SK-N-MC (cell line): ENCODE data around the gene ARSG.
"Not testable (repeated sequence)": the region's sequence is repeated elsewhere in the genome, so short reads cannot be mapped to it uniquely, and the experiment has no call there.

Experiments used
- EZH2 ChIP-seq: fragments of 200-600 bp; sonication (generic); IDR thresholded peaks from one replicate; pipeline ENCODE4 v1.6.1; 2017; ENCODE audit warnings: antibody characterized with exemption
- POLR2AphosphoS5 ChIP-seq: IDR thresholded peaks from 2 replicates; pipeline ENCODE4 v1.6.1; 2012; ENCODE audit warnings: mild to moderate bottlenecking, low read depth, low read length, borderline replicate concordance

DNA sequence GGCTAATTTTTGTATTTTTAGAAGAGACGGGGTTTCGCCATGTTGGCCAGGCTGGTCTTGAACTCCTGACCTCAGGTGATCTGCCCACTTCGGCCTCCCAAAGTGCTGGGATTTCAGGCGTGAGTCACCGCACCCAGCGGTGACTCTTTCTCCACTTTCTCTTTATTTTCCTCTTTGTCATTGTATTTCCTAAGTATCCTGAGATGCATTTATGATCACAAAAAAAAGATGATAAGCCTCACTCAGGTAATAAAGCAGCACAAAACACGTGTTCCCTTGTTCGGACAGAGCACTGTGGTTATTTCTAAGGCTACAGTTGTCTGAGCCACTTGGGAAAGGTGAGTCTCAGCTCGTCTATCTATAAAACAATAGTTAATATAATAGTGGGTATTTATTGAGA, 61.4 kb downstream of the ARSG start:
- not testable (repeated sequence) for TF ChIP-seq EZH2, POLR2AphosphoS5
